Measurements from ENCODE around the gene TEAD2.
"Not testable (repeated sequence)": the region's sequence is repeated elsewhere in the genome, so short reads cannot be mapped to it uniquely, and the experiment has no call there.

Gene TEAD2

GRCh38 chr19:49383599-49383998 lies 21.4 kb upstream of the TEAD2 start:
- no peak for DNase-seq

- DNase-seq = no peak
These were observed 20.4 kb upstream of the TEAD2 start for GRCh38 chr19:49382639-49383038.

GRCh38 chr19:49380391-49380790 lies 18.2 kb upstream of the TEAD2 start:
- no peak for DNase-seq

- no peak for DNase-seq
These were observed 16.3 kb upstream of the TEAD2 start for GRCh38 chr19:49378512-49378911.

- DNase-seq = no peak
These were observed 12.6 kb upstream of the TEAD2 start for GRCh38 chr19:49374665-49375434.

GRCh38 chr19:49373174-49373573 lies 11.0 kb upstream of the TEAD2 start:
- DNase-seq = not testable (repeated sequence)

- no peak for DNase-seq
These were observed 9.0 kb upstream of the TEAD2 start for GRCh38 chr19:49371184-49371583.

- peak; percentile 79 for DNase-seq
These were observed 6.6 kb upstream of the TEAD2 start for GRCh38 chr19:49368711-49369358.

GRCh38 chr19:49366110-49366509 lies 3.9 kb upstream of the TEAD2 start:
- DNase-seq = peak; percentile 60

- no peak for DNase-seq
These were observed 2.0 kb upstream of the TEAD2 start for GRCh38 chr19:49364083-49364737.

GRCh38 chr19:49363268-49364082 lies 1.3 kb upstream of the TEAD2 start, which contains the start of gene DKKL1:
Gene DKKL1 (plus strand): TSS chr19:49363877. CDS start chr19:49363999, 122 bp downstream.
- peak; percentile 99 for DNase-seq

- DNase-seq = no peak
These were observed 682 bp upstream of the TEAD2 start for GRCh38 chr19:49362929-49363267.

GRCh38 chr19:49361438-49362047 lies 673 bp downstream of the TEAD2 start:
- no peak for DNase-seq

- DNase-seq = no peak
These were observed 2.1 kb downstream of the TEAD2 start for GRCh38 chr19:49359851-49360820.

GRCh38 chr19:49357186-49357585 lies 5.0 kb downstream of the TEAD2 start:
- no peak for DNase-seq

- DNase-seq = no peak
These were observed 5.8 kb downstream of the TEAD2 start for GRCh38 chr19:49356382-49356781.

GRCh38 chr19:49355909-49356353 lies 6.3 kb downstream of the TEAD2 start:
- DNase-seq = peak; percentile 42

- no peak for DNase-seq
These were observed 12.6 kb downstream of the TEAD2 start for GRCh38 chr19:49349567-49349966.

GRCh38 chr19:49348305-49349189 lies 13.7 kb downstream of the TEAD2 start:
- DNase-seq = no peak

- peak; percentile 55 for DNase-seq
These were observed 14.4 kb downstream of the TEAD2 start for GRCh38 chr19:49347835-49348234.
